Measurements from ENCODE around the gene GP5. TPM values are rescaled to one million over a fixed set of nuclear protein-coding genes. Genes with fewer than 3 reads are reported as not detected.

The GP5 gene, protein sequence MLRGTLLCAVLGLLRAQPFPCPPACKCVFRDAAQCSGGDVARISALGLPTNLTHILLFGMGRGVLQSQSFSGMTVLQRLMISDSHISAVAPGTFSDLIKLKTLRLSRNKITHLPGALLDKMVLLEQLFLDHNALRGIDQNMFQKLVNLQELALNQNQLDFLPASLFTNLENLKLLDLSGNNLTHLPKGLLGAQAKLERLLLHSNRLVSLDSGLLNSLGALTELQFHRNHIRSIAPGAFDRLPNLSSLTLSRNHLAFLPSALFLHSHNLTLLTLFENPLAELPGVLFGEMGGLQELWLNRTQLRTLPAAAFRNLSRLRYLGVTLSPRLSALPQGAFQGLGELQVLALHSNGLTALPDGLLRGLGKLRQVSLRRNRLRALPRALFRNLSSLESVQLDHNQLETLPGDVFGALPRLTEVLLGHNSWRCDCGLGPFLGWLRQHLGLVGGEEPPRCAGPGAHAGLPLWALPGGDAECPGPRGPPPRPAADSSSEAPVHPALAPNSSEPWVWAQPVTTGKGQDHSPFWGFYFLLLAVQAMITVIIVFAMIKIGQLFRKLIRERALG
- polyA plus RNA-seq (2013, experiment 1 of 2; ENCODE audit: insufficient read length), result 0.04 TPM
- polyA plus RNA-seq (2013, experiment 2 of 2; ENCODE audit: insufficient read length), result 0.05 TPM

DNA sequence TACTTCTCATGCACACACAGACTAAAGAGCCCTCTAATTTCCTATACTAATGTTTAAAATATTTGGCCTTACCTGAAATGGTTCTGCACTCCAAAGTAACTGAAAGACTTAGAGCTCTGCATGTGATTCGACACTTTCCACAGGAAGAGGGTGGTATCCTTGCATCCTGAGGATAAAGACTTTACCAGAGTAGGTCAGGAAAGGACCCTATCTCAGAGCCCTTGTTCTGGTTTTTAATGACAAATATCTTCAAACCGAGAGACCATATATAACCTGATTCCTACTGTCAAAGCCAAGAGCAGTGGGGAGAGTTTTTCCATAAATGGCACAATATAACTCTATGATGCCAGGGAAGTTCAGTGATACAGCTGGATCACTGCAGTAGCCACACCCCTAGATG is at the start of gene GP5:
TSS of gene GP5 (minus strand) at position 101 of the 400 bp plus-strand sequence. CDS start 984 bp downstream, outside the sequence.
- DNase-seq, result no peak

DNA sequence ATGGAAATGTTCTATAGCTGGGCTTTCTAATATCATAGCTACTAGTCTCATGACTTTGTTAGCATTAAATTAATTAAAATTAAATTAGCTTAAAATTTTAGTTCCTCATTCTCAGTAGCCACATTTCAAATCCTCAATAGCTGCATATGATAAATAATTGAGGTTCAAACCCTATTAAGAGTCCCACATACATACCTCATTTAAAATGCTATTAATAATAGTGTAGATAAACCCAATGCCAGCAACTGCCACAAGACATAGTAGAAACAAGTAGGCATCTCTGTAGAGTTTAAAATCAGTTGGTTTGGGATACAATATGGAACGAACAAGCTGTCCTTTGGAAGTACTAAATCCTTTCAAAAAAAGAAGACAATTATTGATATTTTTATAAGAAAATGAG is 48.6 kb upstream of the GP5 start:
- no peak for DNase-seq

DNA sequence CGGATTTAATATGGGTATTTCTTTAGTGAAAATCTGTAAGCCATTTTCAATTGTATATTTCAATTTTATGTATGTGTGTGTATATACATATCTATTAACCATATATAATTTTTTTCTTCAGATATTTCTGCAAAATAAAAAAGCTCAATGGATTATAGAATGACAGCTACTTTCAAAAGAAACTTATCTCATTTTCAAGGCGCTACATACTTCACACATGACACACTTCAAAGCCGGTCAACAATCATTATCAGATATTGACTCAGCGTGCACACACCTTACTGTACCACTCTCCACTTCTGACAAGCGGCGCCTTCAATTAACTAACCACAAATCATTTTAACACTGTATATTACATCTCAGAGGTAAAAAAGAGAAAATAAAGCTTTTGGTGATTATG is 48.1 kb upstream of the GP5 start:
- no peak for DNase-seq

DNA sequence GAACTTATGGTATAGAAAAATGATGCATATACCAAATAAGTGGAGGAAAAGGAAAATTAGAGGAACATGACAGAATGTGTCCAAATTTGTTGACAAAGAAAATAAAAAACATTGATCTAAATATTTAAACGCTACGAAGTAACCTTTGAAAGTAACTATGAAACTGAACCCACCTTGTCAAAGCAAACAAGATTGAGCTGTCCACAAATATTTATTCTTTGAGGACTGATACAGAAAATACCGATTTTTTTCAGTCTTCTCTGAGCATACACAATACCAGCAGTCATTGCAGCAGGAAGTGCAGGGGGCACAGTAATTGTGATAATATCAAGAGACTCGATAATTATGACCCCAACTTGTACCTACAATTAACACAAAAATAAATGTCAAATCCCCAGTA is 47.7 kb upstream of the GP5 start:
- no peak for DNase-seq

DNA sequence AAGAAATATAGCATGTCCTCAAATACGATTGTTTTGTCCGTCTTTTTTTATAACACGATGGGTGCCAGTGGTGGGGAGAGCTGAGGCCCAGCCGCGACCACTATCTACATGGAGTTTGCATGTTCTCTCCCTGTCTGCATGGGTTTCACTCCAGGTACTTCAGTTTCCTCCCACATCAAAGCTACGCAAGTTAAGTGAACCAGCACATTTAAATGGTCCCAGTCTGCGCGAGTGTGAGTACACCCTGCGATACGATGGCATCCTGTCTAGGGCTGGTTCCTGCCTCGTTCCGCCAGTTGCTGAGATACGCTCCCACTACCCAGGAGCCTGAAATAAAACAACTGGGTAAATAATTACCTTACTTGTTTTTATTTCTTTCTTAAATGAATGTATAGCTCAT is 47.1 kb upstream of the GP5 start:
- no peak for DNase-seq

DNA sequence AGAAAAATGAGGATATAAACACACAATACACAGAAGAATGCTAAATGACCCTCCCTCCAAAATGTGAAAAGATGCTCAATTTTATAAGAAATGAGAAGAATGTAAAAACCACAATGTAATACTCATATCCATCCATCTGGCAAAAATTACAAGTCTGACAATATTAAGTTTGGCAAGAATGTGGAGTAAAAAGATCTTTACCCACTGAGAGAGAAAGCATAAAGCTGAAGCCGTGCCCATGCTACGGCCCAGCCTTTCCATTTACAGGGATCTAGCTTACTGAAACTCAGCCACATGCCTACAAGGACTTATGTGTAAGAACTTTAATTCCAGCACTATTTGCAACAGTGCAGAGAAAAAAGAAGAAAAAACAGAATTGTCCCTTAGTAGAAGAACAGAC is 44.8 kb upstream of the GP5 start:
- DNase-seq, result peak; percentile 76

DNA sequence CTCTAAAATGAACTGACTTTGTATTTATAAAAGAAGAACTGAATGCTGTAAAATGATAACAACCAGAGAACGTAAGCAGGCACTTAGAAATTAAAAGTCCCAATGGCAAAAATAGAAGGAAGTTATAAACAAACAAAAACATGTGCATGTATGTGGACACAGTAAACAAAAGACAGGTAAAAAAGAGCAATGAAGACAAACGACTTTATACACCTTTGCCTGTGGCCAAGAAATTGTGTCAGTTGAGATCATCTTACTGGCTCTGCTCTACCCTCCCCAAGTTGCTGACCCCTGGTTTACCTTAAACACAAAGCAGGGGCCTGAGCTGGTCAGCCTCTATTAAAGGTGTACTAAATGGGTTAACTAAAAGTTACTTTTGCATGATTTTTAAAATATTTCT is 41.7 kb upstream of the GP5 start:
- no peak for DNase-seq

DNA sequence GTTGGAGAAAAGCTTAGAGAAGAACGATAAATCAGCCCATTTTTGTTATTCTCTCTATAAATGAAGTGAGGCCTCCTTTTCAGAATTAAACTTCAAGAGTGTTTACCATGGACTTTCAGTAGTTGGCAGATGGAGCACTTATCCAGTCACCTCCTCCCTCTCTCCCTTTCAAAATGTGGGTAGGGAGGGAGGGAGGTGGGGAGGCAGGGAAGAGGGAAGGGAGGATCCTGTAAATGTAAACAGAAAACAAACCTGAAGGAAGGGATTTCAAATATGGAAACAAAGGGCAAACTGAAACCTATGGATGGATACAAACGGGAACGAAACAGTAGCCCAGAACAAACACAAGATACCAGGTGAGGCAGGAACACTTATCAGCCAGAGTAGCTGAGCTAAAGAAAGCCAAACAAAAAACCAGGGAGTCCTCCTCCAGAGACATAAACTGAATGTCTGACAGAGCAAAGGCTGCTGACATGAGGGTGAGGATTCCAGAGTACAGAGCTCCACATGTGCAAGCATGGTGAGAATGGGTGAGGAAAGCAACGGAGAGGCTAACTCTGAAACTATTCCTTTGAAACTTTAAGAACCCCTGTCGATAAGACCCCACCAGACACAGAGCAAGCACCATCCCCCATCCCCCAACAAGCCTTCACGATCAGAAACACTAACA is 41.0 kb upstream of the GP5 start:
- no peak for DNase-seq

DNA sequence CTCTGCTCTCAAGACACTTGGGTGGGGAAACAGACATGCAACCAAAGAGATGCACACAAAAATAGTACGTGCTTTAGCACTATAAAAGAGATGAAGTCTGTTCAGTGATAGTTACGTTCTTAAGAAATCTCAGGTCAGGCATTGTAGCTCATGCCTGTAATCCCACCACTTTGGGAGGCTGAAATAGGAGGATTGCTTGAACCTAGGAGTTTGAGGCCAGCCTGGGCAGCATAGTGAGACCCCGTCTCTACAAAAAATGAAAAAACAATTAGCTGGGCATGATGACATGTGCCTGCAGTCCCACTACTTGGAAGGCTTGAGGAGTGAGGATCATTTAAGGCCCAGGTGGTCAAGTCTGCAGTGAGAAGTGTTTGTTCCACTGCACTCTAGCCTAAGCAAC is 35.4 kb upstream of the GP5 start:
- DNase-seq, result no peak

DNA sequence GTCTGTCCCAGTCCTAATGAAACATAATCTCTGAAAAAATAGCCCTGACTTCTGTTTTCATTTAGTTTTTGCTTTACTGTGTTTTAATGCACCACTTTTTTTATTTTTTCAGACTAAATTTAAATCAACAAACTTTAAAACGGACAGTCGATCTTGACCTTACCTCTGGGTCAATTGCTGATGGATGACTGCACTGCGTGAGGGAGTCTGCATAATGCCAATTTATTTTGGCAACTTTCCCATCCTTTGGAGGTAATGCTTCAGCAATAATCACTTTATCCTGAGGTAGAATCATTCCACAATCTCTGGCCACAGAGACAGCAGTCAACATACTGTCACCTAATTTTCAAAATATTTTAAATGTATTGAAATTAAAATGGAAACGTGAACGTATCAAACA is 32.5 kb upstream of the GP5 start:
- no peak for DNase-seq

DNA sequence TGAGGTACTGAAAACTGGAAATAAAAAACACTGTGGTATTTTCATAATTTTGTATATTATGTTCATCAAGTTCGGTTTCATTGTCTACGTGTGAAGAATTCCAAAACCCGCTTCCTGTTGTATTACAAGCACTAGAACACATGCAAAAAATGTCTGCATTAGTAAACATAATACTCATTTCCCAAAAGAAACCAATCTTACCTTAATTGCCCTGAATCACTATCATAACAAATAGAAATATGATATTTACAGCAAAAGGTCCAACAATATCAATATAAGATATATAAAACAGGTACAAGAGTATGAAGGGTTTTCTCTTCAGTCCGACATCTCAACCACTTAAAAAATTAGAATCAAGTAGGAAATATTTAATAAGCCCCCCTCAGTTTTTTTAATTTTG is 26.3 kb upstream of the GP5 start:
- no peak for DNase-seq

DNA sequence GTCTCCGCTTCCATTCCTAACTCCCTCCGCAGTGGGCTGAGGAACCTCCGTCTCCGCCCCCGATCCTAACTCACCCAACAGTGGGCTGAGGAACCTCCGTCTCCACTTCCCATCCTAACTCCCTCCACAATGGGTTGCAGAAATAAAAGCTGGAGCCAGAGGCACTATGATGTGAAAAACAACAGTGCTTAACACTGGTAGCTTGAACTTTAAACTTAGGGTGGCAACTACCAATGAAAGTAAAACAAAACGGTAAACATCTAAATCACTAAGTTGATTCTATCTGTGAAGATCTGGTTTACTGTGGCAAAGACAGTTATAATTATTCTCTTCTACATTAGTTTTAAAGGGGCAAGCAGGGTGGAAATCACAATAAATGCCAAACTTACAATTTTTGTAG is 25.9 kb upstream of the GP5 start:
- no peak for DNase-seq

DNA sequence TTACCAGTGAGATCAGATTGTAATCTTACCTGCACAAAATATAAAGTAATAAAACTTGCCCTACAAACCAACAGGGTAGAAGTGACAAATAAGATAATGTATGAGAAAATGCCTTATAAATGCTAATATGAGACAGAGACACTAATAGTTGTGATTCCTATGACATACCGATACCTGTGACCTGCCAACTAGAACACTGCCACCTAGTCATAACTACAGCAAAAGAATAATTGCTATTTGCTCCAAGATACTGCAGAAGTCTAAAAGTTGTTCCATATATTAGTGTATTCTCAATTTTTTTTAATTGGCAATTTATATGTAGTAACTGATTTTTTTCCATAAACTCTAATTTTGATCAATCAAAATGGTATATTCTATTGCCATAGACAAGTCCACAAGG is 25.3 kb upstream of the GP5 start:
- DNase-seq, result no peak

DNA sequence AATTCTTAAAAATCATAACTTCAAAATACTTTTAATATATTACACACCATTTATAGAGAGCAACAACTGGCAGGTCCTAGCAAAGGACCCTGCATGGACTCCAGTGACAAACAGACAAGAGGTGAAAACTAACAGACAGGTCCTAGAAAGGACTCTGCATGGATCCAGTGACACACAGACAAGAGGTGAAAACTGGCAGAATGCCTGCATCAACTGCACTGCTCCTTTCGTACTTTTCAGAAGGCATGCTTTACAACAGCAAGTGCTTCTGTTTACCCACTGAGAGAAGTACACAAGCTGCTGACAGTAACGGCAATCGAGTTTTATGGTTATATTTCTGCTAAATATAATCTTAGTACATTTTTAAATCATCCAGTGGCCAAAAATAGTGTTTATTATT is 24.3 kb upstream of the GP5 start:
- no peak for DNase-seq

DNA sequence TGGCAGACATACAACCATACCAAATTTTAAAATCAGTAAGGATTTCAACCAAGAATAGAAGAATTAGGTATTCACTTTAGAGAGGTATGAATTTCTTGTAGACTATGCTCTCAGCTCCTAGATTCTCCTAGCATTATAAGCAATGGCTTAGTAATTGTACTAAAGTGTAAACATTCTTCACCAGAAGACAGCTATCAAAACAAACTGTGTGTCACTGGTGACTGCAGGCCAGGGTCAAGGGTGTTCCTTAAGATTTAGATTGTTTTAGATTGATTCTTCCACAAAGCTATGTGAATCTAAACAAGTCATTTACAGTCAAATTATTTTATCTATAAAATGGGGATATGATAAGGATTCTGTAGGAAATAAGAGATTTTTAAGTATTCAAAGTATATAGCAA is 23.1 kb upstream of the GP5 start:
- peak; percentile 14 for DNase-seq

DNA sequence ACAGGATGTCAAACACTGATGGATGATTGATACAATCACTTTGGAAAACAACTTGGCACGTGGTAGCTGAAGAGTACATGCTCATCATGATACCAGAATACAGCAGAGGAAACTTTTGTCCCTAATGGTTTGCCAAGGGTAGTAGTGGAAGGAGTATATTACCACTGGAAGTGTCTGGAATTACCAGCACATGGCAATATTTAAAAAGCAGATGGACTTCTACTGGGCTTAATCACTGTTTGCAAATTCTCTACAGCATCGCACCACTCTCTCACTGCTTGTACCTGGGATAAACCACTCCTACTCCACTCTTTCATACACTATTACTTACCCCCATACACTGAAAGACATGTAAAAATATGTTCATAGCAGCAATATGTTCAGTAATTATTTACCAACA is 19.6 kb upstream of the GP5 start:
- no peak for DNase-seq

DNA sequence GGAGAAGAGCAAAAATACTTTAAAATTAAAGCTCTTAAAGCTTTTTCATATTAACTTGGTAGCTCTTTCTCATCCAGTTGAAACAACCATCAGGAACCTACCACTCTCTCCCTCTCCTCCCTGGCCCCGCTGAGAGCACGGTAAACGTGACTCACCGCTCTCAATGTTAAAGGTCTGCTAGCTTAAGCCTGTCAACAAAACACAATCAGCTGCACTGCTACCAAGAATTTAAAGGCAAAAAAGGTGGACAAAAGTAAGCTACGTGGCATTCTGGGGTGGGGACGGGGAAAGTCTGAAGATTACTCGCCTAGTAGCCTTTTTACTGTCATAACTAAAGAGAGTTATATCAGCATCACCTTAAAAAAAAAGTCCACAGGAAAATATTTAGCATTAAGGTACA is 8.4 kb upstream of the GP5 start:
- no peak for DNase-seq

DNA sequence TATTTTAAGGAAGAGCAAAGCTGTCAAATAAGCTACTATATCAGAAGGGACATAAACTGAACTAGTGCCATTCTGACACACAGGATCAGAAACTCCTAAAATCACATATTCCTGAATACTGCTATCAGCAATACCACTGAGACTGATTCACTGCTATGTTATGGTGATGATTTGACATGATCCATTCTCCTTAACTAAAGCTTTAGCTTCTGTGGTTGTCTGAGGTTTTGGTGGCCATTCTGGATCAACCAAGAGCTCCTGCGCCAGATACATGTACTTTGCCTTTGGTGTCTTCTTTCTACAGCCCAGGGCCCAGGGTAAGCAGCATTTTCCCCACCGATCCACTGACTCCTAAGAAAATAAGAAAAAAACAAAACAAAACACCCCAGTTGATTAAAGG is 6.7 kb upstream of the GP5 start:
- no peak for DNase-seq

DNA sequence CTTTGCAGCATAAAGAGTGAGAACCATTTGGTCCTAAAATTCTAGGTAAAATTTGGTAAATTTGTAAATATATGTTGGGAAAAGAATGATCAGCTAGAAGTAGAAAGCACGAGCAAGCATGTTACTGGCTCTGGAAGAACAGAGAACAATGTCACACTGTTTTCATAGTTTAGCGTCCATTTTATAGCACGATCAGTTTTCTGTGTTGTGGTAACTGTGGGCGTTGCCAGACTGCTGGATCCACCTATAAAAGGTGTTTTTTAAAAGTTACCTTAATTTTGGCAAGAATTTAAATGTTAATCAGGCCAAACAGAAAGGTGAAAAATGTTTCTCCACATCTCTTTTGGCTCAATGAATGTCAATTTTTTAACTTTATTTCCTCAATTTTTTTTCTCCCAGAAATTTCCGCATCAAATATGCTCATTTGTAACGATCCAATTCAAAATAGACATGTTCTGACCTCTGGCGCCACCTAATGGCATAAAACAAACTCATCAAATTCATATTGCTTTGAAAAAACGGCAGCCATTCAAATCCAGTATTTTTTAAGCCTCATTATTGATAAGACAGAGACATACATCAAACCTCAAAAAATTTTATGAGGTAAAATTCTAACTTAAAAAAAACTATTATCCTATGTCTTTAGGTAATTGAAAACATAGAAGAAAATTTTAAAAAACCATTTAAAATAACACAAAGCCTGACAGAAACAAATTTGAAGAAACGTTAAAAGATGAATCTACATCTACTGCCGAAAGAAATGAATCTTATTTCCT is 5.5 kb upstream of the GP5 start:
- DNase-seq, result peak; percentile 68

DNA sequence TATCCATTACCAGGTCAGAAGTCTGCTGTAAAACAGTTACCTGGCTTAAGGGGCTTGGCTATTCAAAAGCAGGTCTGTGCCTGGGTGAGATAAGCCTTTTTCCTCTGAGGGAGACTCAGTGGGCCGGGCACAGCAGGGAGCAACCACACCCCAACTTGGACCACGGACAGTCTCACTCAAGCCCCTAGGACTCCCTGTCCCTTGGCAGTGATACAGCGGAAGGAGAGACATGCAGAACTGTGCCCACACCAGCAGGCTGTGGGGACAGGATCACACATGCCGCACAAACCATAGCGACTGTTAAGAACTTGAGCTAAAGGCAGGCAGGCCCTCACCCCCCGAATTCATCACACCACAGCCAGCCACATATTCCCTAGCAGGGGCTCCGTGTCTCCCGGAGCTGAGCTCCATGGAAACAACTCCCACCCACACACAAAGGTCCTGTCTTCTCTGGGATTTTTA is 2.8 kb upstream of the GP5 start:
- DNase-seq, result no peak

DNA sequence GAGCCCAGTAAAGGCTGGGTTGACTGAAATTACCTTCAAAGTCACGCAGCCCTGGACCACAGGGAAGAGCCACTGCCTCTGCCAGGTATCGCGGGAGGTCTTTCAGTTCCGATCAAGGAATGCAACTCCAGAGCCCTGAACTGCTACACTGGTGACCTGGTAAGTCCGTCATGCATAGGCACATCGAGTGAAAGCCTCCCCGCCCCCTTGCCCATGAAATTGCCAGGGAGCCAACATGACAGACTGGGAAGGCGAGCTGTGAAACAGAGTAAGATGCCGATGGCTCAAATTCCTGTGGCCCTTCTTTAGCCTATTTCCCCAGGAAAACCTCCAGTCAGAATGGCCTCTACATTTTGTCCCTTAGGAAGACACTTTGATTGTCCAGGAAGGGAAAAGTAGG is 2.3 kb upstream of the GP5 start:
- DNase-seq, result no peak

DNA sequence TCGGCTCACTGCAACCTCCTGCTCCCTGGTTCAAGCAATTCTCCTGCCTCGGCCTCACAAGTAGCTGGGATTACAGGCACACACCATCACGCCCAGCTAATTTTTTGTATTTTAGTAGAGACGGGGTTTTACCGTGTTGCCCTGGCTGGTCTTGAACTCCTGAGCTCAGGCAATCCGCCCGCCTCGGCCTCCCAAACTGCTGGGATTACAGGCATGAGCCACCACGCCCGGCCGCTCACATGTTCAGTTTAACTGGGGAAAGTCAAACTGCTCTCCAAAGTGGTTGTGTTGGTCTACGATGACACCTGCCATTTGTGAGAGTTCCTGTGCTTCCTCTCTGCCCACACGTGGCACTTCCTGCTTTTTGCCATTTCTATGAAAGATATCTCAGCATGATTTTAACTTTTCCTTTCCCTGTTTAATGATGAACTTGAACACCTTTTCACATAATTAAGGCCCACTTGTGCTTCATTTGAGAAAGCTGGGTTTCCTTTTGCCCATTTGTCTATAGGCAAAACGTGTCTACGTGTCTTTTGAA is 877 bp upstream of the GP5 start:
- no peak for DNase-seq
